H9 (cell line): ENCODE data around the gene GPRC5A. TPM values are rescaled to one million over a fixed set of nuclear protein-coding genes. Genes with fewer than 3 reads are reported as not detected.

Source experiments
- DNase-seq: peaks from one replicate; pipeline ENCODE4 v3.0.0-alpha.2; 2017
- H2AFZ ChIP-seq: one replicate; pipeline ENCODE4 v1.6.1; 2013; ENCODE audit warnings: mild to moderate bottlenecking, low read length, control low read depth, moderate library complexity
- H2AK5ac ChIP-seq: 2 replicates; pipeline ENCODE4 v1.6.1; 2013; ENCODE audit warnings: low read length, control low read depth, mixed read lengths; ENCODE audit not compliant: insufficient read length
- H2BK120ac ChIP-seq: one replicate; pipeline ENCODE4 v1.6.1; 2013; ENCODE audit warnings: low read depth, mild to moderate bottlenecking, low read length, control low read depth, inconsistent platforms; ENCODE audit not compliant: poor library complexity, severe bottlenecking
- H2BK12ac ChIP-seq: 2 replicates; pipeline ENCODE4 v1.6.1; 2013; ENCODE audit warnings: low read length, control low read depth, mixed read lengths, low read depth; ENCODE audit not compliant: insufficient read length
- H2BK15ac ChIP-seq: 2 replicates; pipeline ENCODE4 v1.6.1; 2013; ENCODE audit warnings: low read depth, low read length, control low read depth
- H2BK20ac ChIP-seq: one replicate; pipeline ENCODE4 v1.6.1; 2013; ENCODE audit warnings: low read depth, mild to moderate bottlenecking, low read length, control low read depth, inconsistent platforms; ENCODE audit not compliant: poor library complexity, severe bottlenecking
- H2BK5ac ChIP-seq: 2 replicates; pipeline ENCODE4 v1.6.1; 2013; ENCODE audit warnings: low read length, control low read depth, mixed read lengths; ENCODE audit not compliant: insufficient read length
- H3K14ac ChIP-seq: 2 replicates; pipeline ENCODE4 v1.6.1; 2013; ENCODE audit warnings: low read length, control low read depth; ENCODE audit not compliant: insufficient read depth
- H3K18ac ChIP-seq: 2 replicates; pipeline ENCODE4 v1.6.1; 2013; ENCODE audit warnings: low read depth, mild to moderate bottlenecking, mixed read lengths, low read length, control low read depth; ENCODE audit not compliant: insufficient read length
- H3K23ac ChIP-seq: 2 replicates; pipeline ENCODE4 v1.6.1; 2013; ENCODE audit warnings: low read length, control low read depth, mixed read lengths, low read depth; ENCODE audit not compliant: insufficient read length
- H3K23me2 ChIP-seq: 2 replicates; pipeline ENCODE4 v1.6.1; 2013; ENCODE audit warnings: low read depth, mild to moderate bottlenecking, mixed read lengths, low read length, control low read depth; ENCODE audit not compliant: insufficient read length, poor library complexity, severe bottlenecking
- H3K27ac ChIP-seq: 2 replicates; pipeline ENCODE4 v1.5.1; 2013; ENCODE audit warnings: low read length, control low read depth, mixed read lengths, low read depth; ENCODE audit not compliant: insufficient read length
- H3K27me3 ChIP-seq: 2 replicates; pipeline ENCODE4 v1.6.1; 2013; ENCODE audit warnings: low read length, control low read depth, inconsistent platforms; ENCODE audit not compliant: insufficient read depth
- H3K4ac ChIP-seq: 2 replicates; pipeline ENCODE4 v1.6.1; 2013; ENCODE audit warnings: low read depth, mild to moderate bottlenecking, control low read depth, inconsistent platforms, low read length, moderate library complexity
- H3K4me1 ChIP-seq: 2 replicates; pipeline ENCODE4 v1.6.1; 2013; ENCODE audit warnings: low read length, control low read depth, inconsistent platforms; ENCODE audit not compliant: insufficient read depth
- H3K4me2 ChIP-seq: 2 replicates; pipeline ENCODE4 v1.6.1; 2013; ENCODE audit warnings: low read length, control low read depth, mixed read lengths; ENCODE audit not compliant: insufficient read length, insufficient read depth
- H3K56ac ChIP-seq: 2 replicates; pipeline ENCODE4 v1.6.1; 2013; ENCODE audit warnings: low read depth, mild to moderate bottlenecking, mixed read lengths, low read length, control low read depth; ENCODE audit not compliant: insufficient read length
- H3K79me1 ChIP-seq: 2 replicates; pipeline ENCODE4 v1.6.1; 2013; ENCODE audit warnings: low read depth, mild to moderate bottlenecking, moderate library complexity, low read length, control low read depth, inconsistent platforms; ENCODE audit not compliant: insufficient read depth, poor library complexity, severe bottlenecking
- H3K79me2 ChIP-seq: 2 replicates; pipeline ENCODE4 v1.6.1; 2013; ENCODE audit warnings: low read length, control low read depth, inconsistent platforms; ENCODE audit not compliant: insufficient read depth
- H3K9ac ChIP-seq: 2 replicates; pipeline ENCODE4 v1.6.1; 2013; ENCODE audit warnings: low read length, control low read depth, mixed read lengths; ENCODE audit not compliant: insufficient read length; ENCODE audit errors: extremely low read depth
- H3K9me3 ChIP-seq: one replicate; pipeline ENCODE4 v1.6.1; 2013; ENCODE audit warnings: low read depth, low read length, inconsistent platforms; ENCODE audit not compliant: control insufficient read depth
- H3T11ph ChIP-seq: one replicate; pipeline ENCODE4 v1.6.1; 2013; ENCODE audit warnings: mild to moderate bottlenecking, low read length, control low read depth, inconsistent platforms
- H4K20me1 ChIP-seq: one replicate; pipeline ENCODE4 v1.6.1; 2013; ENCODE audit not compliant: control insufficient read depth, insufficient read length, insufficient read depth
- H4K5ac ChIP-seq: 2 replicates; pipeline ENCODE4 v1.6.1; 2013; ENCODE audit warnings: low read depth, mild to moderate bottlenecking, mixed read lengths, low read length, control low read depth; ENCODE audit not compliant: insufficient read length
- H4K8ac ChIP-seq: replicated peaks from 2 replicates; pipeline ENCODE4 v1.6.1; 2013; ENCODE audit warnings: low read length, control low read depth, mixed read lengths, low read depth; ENCODE audit not compliant: insufficient read length
- H4K91ac ChIP-seq: 2 replicates; pipeline ENCODE4 v1.6.1; 2013; ENCODE audit warnings: low read depth, mild to moderate bottlenecking, moderate library complexity, mixed read lengths, low read length, control low read depth; ENCODE audit not compliant: insufficient read length
- H3K27ac Mint-ChIP-seq, 3 experiments: 2 replicates in 2 of 3; 3 replicates in 1 of 3; pipeline ENCODE4 v1.8.0; 2020 to 2021; ENCODE audit warnings: mixed read lengths in 3 of 3, mild to moderate bottlenecking in 1 of 3, moderate library complexity in 1 of 3
- H3K27me3 Mint-ChIP-seq: 2 replicates; pipeline ENCODE4 v1.8.0; 2021; ENCODE audit warnings: low read depth, mild to moderate bottlenecking, moderate library complexity, mixed read lengths
- H3K36me3 Mint-ChIP-seq, 3 experiments: 2 replicates in 2 of 3; 3 replicates in 1 of 3; pipeline ENCODE4 v1.8.0; 2020 to 2021; ENCODE audit warnings: low read depth in 3 of 3, mixed read lengths in 3 of 3; ENCODE audit not compliant: insufficient read depth in 1 of 3
- H3K4me1 Mint-ChIP-seq, 2 experiments: 2 replicates each; pipeline ENCODE4 v1.8.0; 2020; ENCODE audit warnings: mixed read lengths in 2 of 2
- H3K4me3 Mint-ChIP-seq, 2 experiments: 2 replicates in 1 of 2; 3 replicates in 1 of 2; pipeline ENCODE4 v1.8.0; 2020 to 2021; ENCODE audit warnings: mild to moderate bottlenecking in 2 of 2, mixed read lengths in 2 of 2, moderate library complexity in 1 of 2
- H3K9me3 Mint-ChIP-seq, 2 experiments: 2 replicates in 1 of 2; 3 replicates in 1 of 2; pipeline ENCODE4 v1.8.0; 2020; ENCODE audit warnings: mild to moderate bottlenecking in 2 of 2, mixed read lengths in 2 of 2, moderate library complexity in 1 of 2
- WGBS: extraction: QIAGEN DNeasy Blood & Tissue Kit; methylation state at CpG from one replicate; pipeline ENCODE4 v1.1.7; 2013; ENCODE audit warnings: missing lambda C conversion rate, low lambda C conversion rate, mixed read lengths; ENCODE audit not compliant: insufficient read length; ENCODE audit errors: extremely low coverage; 5-methylcytosine and 5-hydroxymethylcytosine counted together
- total RNA-seq: library from RNA; stranded (reverse); gene quantifications from 2 replicates; pipeline ENCODE4 v1.2.1, GENCODE V29; 2021
- TF ChIP-seq, protein P1 (sequence below): fragments of 200-600 bp; sonication (generic); conservative IDR thresholded peaks from 3 replicates; pipeline ENCODE4 v1.8.0; 2021; ENCODE audit warnings: antibody characterized with exemption, mild to moderate bottlenecking

GPRC5A gene
- total RNA-seq, 1 experiment from 2014 or later = 0.09 TPM

DNA sequence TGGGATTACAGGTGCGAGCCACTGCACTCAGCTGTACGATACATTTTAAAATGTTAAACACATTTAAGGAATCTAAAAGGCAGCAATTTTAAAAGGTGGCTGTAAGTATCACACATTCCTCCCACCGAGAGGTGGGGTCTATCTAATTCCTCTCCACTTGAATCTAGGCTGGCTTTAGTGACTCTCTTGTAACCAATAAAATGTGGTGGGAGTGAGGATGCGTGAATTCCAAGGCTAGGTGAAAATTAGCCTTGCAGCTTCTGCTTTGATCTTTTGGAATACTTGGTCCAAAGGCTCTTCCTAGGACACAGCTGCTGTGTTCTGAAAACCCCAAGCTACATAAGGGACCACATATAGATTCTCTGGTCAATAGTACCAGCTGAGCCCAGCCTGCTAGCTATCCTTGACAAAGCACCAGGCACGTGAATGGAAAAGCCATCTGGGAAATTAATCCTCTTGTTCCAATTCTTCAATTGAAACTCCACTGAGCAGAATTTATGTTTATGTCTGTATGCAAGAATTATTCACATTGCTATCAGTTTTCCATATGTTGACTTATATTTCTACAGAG, 69.4 kb downstream of the GPRC5A start:
- H3K4ac ChIP-seq = no peak overlapping the region
- no peaks in the 10 kb centered on the region for H3K27me3 ChIP-seq
- Mint-ChIP-seq H3K9me3 (no peaks in the 10 kb centered on the region; a peak in 1 of 5 replicates), H3K27ac (no peak overlapping the region), H3K4me3 (no peak overlapping the region), H3K36me3 (no peaks in the 10 kb centered on the region; a peak in 1 of 7 replicates), H3K27me3 (no peaks in the 10 kb centered on the region), H3K4me1 (no peaks in the 10 kb centered on the region)
- H3K18ac ChIP-seq = no peak overlapping the region
- no peak overlapping the region for H2BK12ac ChIP-seq
- WGBS = no CpG with 5 or more reads among the region's 5 CpGs
- H2AFZ ChIP-seq = no peak overlapping the region
- no peak overlapping the region for H2BK15ac ChIP-seq
- H2BK5ac ChIP-seq = no peak overlapping the region
- no peaks in the 10 kb centered on the region for H3K4me1 ChIP-seq
- H4K8ac ChIP-seq = no peak overlapping the region
- H3K23me2 ChIP-seq = no peaks in the 10 kb centered on the region
- H2BK120ac ChIP-seq = no peak overlapping the region
- H3K79me1 ChIP-seq = no peaks in the 10 kb centered on the region
- no peak overlapping the region for H2AK5ac ChIP-seq
- no peaks in the 10 kb centered on the region for H4K20me1 ChIP-seq
- H3K79me2 ChIP-seq = no peaks in the 10 kb centered on the region
- H4K5ac ChIP-seq = no peak overlapping the region
- H3K56ac ChIP-seq = no peak overlapping the region
- H3K9ac ChIP-seq = no peak overlapping the region
- H3K27ac ChIP-seq = no peak overlapping the region
- no peak for DNase-seq
- TF ChIP-seq, protein P1, sequence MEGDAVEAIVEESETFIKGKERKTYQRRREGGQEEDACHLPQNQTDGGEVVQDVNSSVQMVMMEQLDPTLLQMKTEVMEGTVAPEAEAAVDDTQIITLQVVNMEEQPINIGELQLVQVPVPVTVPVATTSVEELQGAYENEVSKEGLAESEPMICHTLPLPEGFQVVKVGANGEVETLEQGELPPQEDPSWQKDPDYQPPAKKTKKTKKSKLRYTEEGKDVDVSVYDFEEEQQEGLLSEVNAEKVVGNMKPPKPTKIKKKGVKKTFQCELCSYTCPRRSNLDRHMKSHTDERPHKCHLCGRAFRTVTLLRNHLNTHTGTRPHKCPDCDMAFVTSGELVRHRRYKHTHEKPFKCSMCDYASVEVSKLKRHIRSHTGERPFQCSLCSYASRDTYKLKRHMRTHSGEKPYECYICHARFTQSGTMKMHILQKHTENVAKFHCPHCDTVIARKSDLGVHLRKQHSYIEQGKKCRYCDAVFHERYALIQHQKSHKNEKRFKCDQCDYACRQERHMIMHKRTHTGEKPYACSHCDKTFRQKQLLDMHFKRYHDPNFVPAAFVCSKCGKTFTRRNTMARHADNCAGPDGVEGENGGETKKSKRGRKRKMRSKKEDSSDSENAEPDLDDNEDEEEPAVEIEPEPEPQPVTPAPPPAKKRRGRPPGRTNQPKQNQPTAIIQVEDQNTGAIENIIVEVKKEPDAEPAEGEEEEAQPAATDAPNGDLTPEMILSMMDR = no peak
- no peak overlapping the region for H3K14ac ChIP-seq
- H3K23ac ChIP-seq = no peak overlapping the region
- H3K4me2 ChIP-seq = no peak overlapping the region
- no peaks in the 10 kb centered on the region for H3K9me3 ChIP-seq
- no peak overlapping the region for H3T11ph ChIP-seq
- no peak overlapping the region for H2BK20ac ChIP-seq
- H4K91ac ChIP-seq = no peak overlapping the region
